Kidney capillary endothelial cell (primary cell): Measurements from ENCODE around the gene MUC4.
"Not testable (repeated sequence)": the region's sequence is repeated elsewhere in the genome, so short reads cannot be mapped to it uniquely, and the experiment has no call there.

ENCODE experiments used
- DNase-seq: peaks from one replicate; pipeline ENCODE4 v3.0.0-alpha.2; 2018; ENCODE audit warnings: low spot score

Gene MUC4

GRCh38 chr3:195715583-195716266, 96.0 kb downstream of the MUC4 start:
- DNase-seq: no peak

GRCh38 chr3:195715134-195715533, 96.6 kb downstream of the MUC4 start:
- DNase-seq: no peak

- DNase-seq: no peak
Measured at GRCh38 chr3:195714380-195715011, 97.2 kb downstream of the MUC4 start.

- not testable (repeated sequence) for DNase-seq
Measured at GRCh38 chr3:195713150-195713549, 98.6 kb downstream of the MUC4 start.

GRCh38 chr3:195712535-195712910, 99.2 kb downstream of the MUC4 start:
- DNase-seq: not testable (repeated sequence)

- no peak for DNase-seq
Measured at GRCh38 chr3:195711813-195712534, 99.8 kb downstream of the MUC4 start.

GRCh38 chr3:195711091-195711812, 100.5 kb downstream of the MUC4 start:
- not testable (repeated sequence) for DNase-seq

- not testable (repeated sequence) for DNase-seq
Measured at GRCh38 chr3:195710126-195710905, 101.4 kb downstream of the MUC4 start.

- no peak for DNase-seq
Measured at GRCh38 chr3:195709676-195710085, 102.0 kb downstream of the MUC4 start.

- no peak for DNase-seq
Measured at GRCh38 chr3:195708626-195709481, 102.9 kb downstream of the MUC4 start.

GRCh38 chr3:195708061-195708460, 103.7 kb downstream of the MUC4 start:
- no peak for DNase-seq

GRCh38 chr3:195705081-195705991, 106.4 kb downstream of the MUC4 start:
- no peak for DNase-seq

GRCh38 chr3:195704433-195704999, 107.2 kb downstream of the MUC4 start:
- no peak for DNase-seq

GRCh38 chr3:195703776-195704175, 108.0 kb downstream of the MUC4 start:
- no peak for DNase-seq

GRCh38 chr3:195701042-195701915, 110.5 kb downstream of the MUC4 start:
- DNase-seq: no peak

GRCh38 chr3:195700319-195700718, 111.4 kb downstream of the MUC4 start:
- DNase-seq: no peak

- DNase-seq: no peak
Measured at GRCh38 chr3:195699860-195700259, 111.9 kb downstream of the MUC4 start.

- no peak for DNase-seq
Measured at GRCh38 chr3:195699388-195699771, 112.3 kb downstream of the MUC4 start.
